Measurements from ENCODE around the gene MINK1.

- TF ChIP-seq CTCF (IDR thresholded peaks at IDR 0.05) (no peak), POLR2A (IDR thresholded peaks at IDR 0.05) (no peak), POLR2AphosphoS5 (IDR thresholded peaks at IDR 0.05) (peak in 1 of 3 donors; percentile 1)
These were observed 46.6 kb upstream of the MINK1 start for GRCh38 chr17:4786516-4786915.

All from transverse colon (tissue), 4 donors.